IMR-90 (cell line): ENCODE results near the gene COMP. TPM values are rescaled to one million over a fixed set of nuclear protein-coding genes. Genes with fewer than 3 reads are reported as not detected.

ENCODE experiments used
- ATAC-seq: fragments of 200-7000 bp; cut with Tn5 transposase; 2 replicates; pipeline ENCODE4 v1.9.1; 2020; ENCODE audit warnings: low read depth, mild to moderate bottlenecking, moderate library complexity
- BruUV-seq: library from RNA; stranded (reverse); fragments of 400-500 nt; replicated peaks from 2 replicates; lab custom pipeline; 2021; lab: Mats Ljungman, UMichigan
- CTCF ChIA-PET: fragments of 300-600 bp; formaldehyde crosslinking; extraction: SDS; loops from one replicate; lab custom pipeline; 2021; ENCODE audit warnings: antibody characterized with exemption; lab: Yijun Ruan, JAX
- POLR2A ChIA-PET: fragments of 300-600 bp; sonication (Branson Sonifier 250); formaldehyde crosslinking; loops from one replicate; lab custom pipeline; 2022; ENCODE audit warnings: antibody characterized with exemption; ENCODE audit not compliant: unreplicated experiment; lab: Charles Lee
- DNase-seq: peaks from one replicate; pipeline ENCODE4 v3.0.0; 2013
- H2AFZ ChIP-seq: replicated peaks from 2 replicates; pipeline ENCODE3; 2013; ENCODE audit warnings: low read length, mild to moderate bottlenecking; ENCODE audit not compliant: poor library complexity
- H2AK5ac ChIP-seq: 2 replicates; pipeline ENCODE4 v1.6.1; 2013; ENCODE audit warnings: low read depth, low read length, inconsistent platforms
- H2AK9ac ChIP-seq: replicated peaks from 2 replicates; pipeline ENCODE3; 2013; ENCODE audit warnings: mild to moderate bottlenecking, low read depth, low read length, moderate library complexity; ENCODE audit not compliant: poor library complexity
- H2BK120ac ChIP-seq: 2 replicates; pipeline ENCODE4 v1.6.1; 2013; ENCODE audit warnings: low read depth, low read length, inconsistent platforms
- H2BK15ac ChIP-seq: 3 replicates; pipeline ENCODE4 v1.6.1; 2013; ENCODE audit warnings: low read depth, low read length, inconsistent platforms
- H2BK20ac ChIP-seq: 2 replicates; pipeline ENCODE4 v1.6.1; 2013; ENCODE audit warnings: low read depth, mild to moderate bottlenecking, inconsistent platforms, low read length, moderate library complexity
- H2BK5ac ChIP-seq: 2 replicates; pipeline ENCODE4 v1.6.1; 2013; ENCODE audit warnings: mild to moderate bottlenecking, low read depth, low read length, inconsistent platforms; ENCODE audit not compliant: poor library complexity, severe bottlenecking
- H3K14ac ChIP-seq: replicated peaks from 2 replicates; pipeline ENCODE4 v1.6.1; 2013; ENCODE audit warnings: low read depth, low read length, inconsistent platforms
- H3K18ac ChIP-seq: 2 replicates; pipeline ENCODE4 v1.6.1; 2013; ENCODE audit warnings: low read depth, low read length, control low read depth
- H3K23ac ChIP-seq: 2 replicates; pipeline ENCODE4 v1.6.1; 2013; ENCODE audit warnings: low read depth, low read length, inconsistent platforms
- H3K27ac ChIP-seq: 2 replicates; pipeline ENCODE4 v1.5.1; 2013; ENCODE audit warnings: mild to moderate bottlenecking, control low read depth, low read length; ENCODE audit not compliant: insufficient read depth
- H3K27me3 ChIP-seq: 2 replicates; pipeline ENCODE4 v1.6.1; 2013; ENCODE audit warnings: low read length; ENCODE audit not compliant: control insufficient read depth, insufficient read depth
- H3K36me3 ChIP-seq: 2 replicates; pipeline ENCODE4 v1.6.1; 2013; ENCODE audit warnings: low read length, mixed read lengths; ENCODE audit not compliant: control insufficient read depth, insufficient read depth
- H3K4ac ChIP-seq: 2 replicates; pipeline ENCODE4 v1.6.1; 2013; ENCODE audit warnings: low read depth, low read length, inconsistent platforms
- H3K4me1 ChIP-seq: 2 replicates; pipeline ENCODE4 v1.6.1; 2013; ENCODE audit warnings: low read length, mixed read lengths; ENCODE audit not compliant: control insufficient read depth, insufficient read depth
- H3K4me2 ChIP-seq: 2 replicates; pipeline ENCODE4 v1.6.1; 2013; ENCODE audit warnings: low read depth, mild to moderate bottlenecking, control low read depth, low read length, moderate library complexity
- H3K4me3 ChIP-seq: 2 replicates; pipeline ENCODE4 v1.5.1; 2013; ENCODE audit warnings: low read depth, mild to moderate bottlenecking, control low read depth, low read length, moderate library complexity; ENCODE audit not compliant: insufficient read depth
- H3K56ac ChIP-seq: 2 replicates; pipeline ENCODE4 v1.6.1; 2013; ENCODE audit warnings: low read length, inconsistent platforms; ENCODE audit not compliant: insufficient read depth; ENCODE audit errors: extremely low read depth
- H3K79me1 ChIP-seq, 2 experiments: 2 replicates each; pipeline ENCODE4 v1.6.1; 2013; ENCODE audit warnings: low read length in 2 of 2, inconsistent platforms in 1 of 2, low read depth in 1 of 2
- H3K9ac ChIP-seq: 2 replicates; pipeline ENCODE4 v1.6.1; 2013; ENCODE audit warnings: low read depth, low read length, control low read depth
- H3K9me1 ChIP-seq: 2 replicates; pipeline ENCODE4 v1.6.1; 2013; ENCODE audit warnings: low read length, inconsistent platforms; ENCODE audit not compliant: insufficient read depth
- H3K9me3 ChIP-seq: 2 replicates; pipeline ENCODE4 v1.6.1; 2013; ENCODE audit warnings: low read length; ENCODE audit not compliant: control insufficient read depth, insufficient read depth
- H4K20me1 ChIP-seq: 2 replicates; pipeline ENCODE4 v1.6.1; 2013; ENCODE audit warnings: low read length, inconsistent platforms; ENCODE audit not compliant: insufficient read depth
- H4K5ac ChIP-seq: 2 replicates; pipeline ENCODE4 v1.6.1; 2013; ENCODE audit warnings: mild to moderate bottlenecking, low read depth, low read length, control low read depth
- H4K8ac ChIP-seq, 2 experiments: 2 replicates each; pipeline ENCODE4 v1.6.1; 2013; ENCODE audit warnings: low read depth in 2 of 2, low read length in 2 of 2, control low read depth in 1 of 2, inconsistent platforms in 1 of 2
- H4K91ac ChIP-seq: 2 replicates; pipeline ENCODE4 v1.6.1; 2013; ENCODE audit warnings: low read depth, low read length, inconsistent platforms; ENCODE audit not compliant: insufficient read depth
- BHLHE40 ChIP-seq: fragments of 150-350 bp; IDR thresholded peaks from 2 replicates; pipeline ENCODE4 v1.6.1; 2016; ENCODE audit warnings: mild to moderate bottlenecking, low read depth, low read length
- CEBPB ChIP-seq: IDR thresholded peaks from 2 replicates; pipeline ENCODE4 v1.6.1; 2012; ENCODE audit warnings: low read depth, low read length, improper control_type of control experiment
- CHD1 ChIP-seq: IDR thresholded peaks from 2 replicates; pipeline ENCODE4 v1.6.1; 2012; ENCODE audit warnings: low read depth, low read length, improper control_type of control experiment
- CTCF ChIP-seq: conservative IDR thresholded peaks from 2 replicates; pipeline ENCODE4 v1.5.1; 2012; ENCODE audit warnings: mild to moderate bottlenecking, low read depth, low read length, improper control_type of control experiment
- ELK1 ChIP-seq: fragments of 150-350 bp; IDR thresholded peaks from 2 replicates; pipeline ENCODE4 v1.6.1; 2016; ENCODE audit warnings: low read depth, mild to moderate bottlenecking, low read length, moderate library complexity, borderline replicate concordance
- FOS ChIP-seq: fragments of 150-350 bp; IDR thresholded peaks from 2 replicates; pipeline ENCODE4 v1.6.1; 2016; ENCODE audit warnings: low read depth, low read length
- RAD21 ChIP-seq: IDR thresholded peaks from 2 replicates; pipeline ENCODE4 v1.6.1; 2012; ENCODE audit warnings: low read length, improper control_type of control experiment
- RCOR1 ChIP-seq: IDR thresholded peaks from 2 replicates; pipeline ENCODE4 v1.6.1; 2012; ENCODE audit warnings: mild to moderate bottlenecking, low read length, improper control_type of control experiment; ENCODE audit not compliant: insufficient replicate concordance
- RFX5 ChIP-seq: IDR thresholded peaks from 2 replicates; pipeline ENCODE4 v1.8.0; 2012; ENCODE audit warnings: low read depth, mild to moderate bottlenecking, low read length, moderate library complexity
- SMC3 ChIP-seq: fragments of 150-350 bp; IDR thresholded peaks from 2 replicates; pipeline ENCODE4 v1.6.1; 2016; ENCODE audit warnings: low read depth, mild to moderate bottlenecking, antibody characterized with exemption, low read length, moderate library complexity
- WGBS, 2 experiments: methylation state at CpG; one replicate each; pipeline versions ENCODE4 v1.1.5 to v1.1.7; 2013; ENCODE audit warnings: missing lambda C conversion rate in 2 of 2; ENCODE audit not compliant: insufficient read length in 1 of 2; ENCODE audit errors: extremely low coverage in 2 of 2; 5-methylcytosine and 5-hydroxymethylcytosine counted together
- dilution Hi-C: fragments of 300-500 bp; cut with HindIII; formaldehyde crosslinking; loops from one replicate; pipeline ENCODE4 v1.14.3; 2018; ENCODE audit warnings: low sequenced_read_pairs; ENCODE audit not compliant: unreplicated experiment
- in situ Hi-C: fragments of 300-500 bp; cut with MboI; formaldehyde crosslinking; loops from 3 replicates; pipeline ENCODE4 v1.14.3; 2019; ENCODE audit warnings: low sequenced_read_pairs, inconsistent platforms, mixed read lengths
- intact Hi-C: fragments of 100-400 bp; cut with micrococcal nuclease; formaldehyde crosslinking; loops from 2 replicates; pipeline ENCODE4 v1.10.0; 2022
- polyA plus RNA-seq, 3 experiments: library from polyadenylated mRNA; depleted of rRNA; stranded (reverse); fragments of >200 nt; gene quantifications; 2 replicates each; pipeline ENCODE4 v1.2.3, GENCODE V29; 2012; ENCODE audit warnings: low replicate concordance in 1 of 3
- total RNA-seq: library from RNA; depleted of rRNA; stranded (reverse); fragments of >200 nt; gene quantifications from 2 replicates; pipeline ENCODE4 v1.2.3, GENCODE V29; 2012

The COMP gene
- total and polyA plus RNA-seq, 2 of the 4 experiments (the other 2 are of a cell fraction), result under 0.01 to 0.43 TPM

GRCh38 chr19:18770663-18771327 is 20.3 kb downstream of the COMP start:
- 83% methylated on average over 7 of the region's 13 CpGs; no CpG with 5 or more reads in 1 of the 2 experiments for WGBS, 2 experiments

More at GRCh38 chr19:18770663-18771327, 20.3 kb downstream of the COMP start:
- H2AK5ac ChIP-seq, result no peak overlapping the region
- H3K79me1 ChIP-seq, result no peaks in the 10 kb centered on the region
- no peak overlapping the region for H2BK120ac ChIP-seq
- ChIA-PET POLR2A (no interaction called here), CTCF (interaction anchor here (0.7 kb wide), 1 partner anchor 9 kb away, joined by 3 read pairs; no protein-coding TSS in a partner anchor)
- no peaks in the 10 kb centered on the region for H3K27me3 ChIP-seq
- no peak for ATAC-seq
- BruUV-seq, result no TSS peak
- dilution Hi-C loops, result no loop called here
- H4K91ac ChIP-seq, result no peak overlapping the region
- in situ Hi-C loops, result no loop called here
- no peak overlapping the region for H3K27ac ChIP-seq
- intact Hi-C loops, result no loop called here
- H2BK15ac ChIP-seq, result no peak overlapping the region
- H3K4me1 ChIP-seq, result peaks cover 2% of the 10 kb centered on the region; the same call in 1 of the 2 replicates
- H3K36me3 ChIP-seq, result no peaks in the 10 kb centered on the region; the same call in 1 of the 2 replicates
- no peak overlapping the region for H4K8ac ChIP-seq
- no peak overlapping the region for H3K4ac ChIP-seq
- no peak overlapping the region for H3K4me3 ChIP-seq
- no peak overlapping the region for H3K23ac ChIP-seq
- no peaks in the 10 kb centered on the region for H3K9me3 ChIP-seq
- no peak overlapping the region for H2AFZ ChIP-seq
- no peak overlapping the region for H3K4me2 ChIP-seq
- no peak overlapping the region for H2AK9ac ChIP-seq
- no peak overlapping the region for H3K9ac ChIP-seq
- no peak overlapping the region for H2BK20ac ChIP-seq
- H4K5ac ChIP-seq, result no peak overlapping the region
- TF ChIP-seq RCOR1 (no peak), ELK1 (no peak), BHLHE40 (no peak), RFX5 (no peak), RAD21 (no peak), SMC3 (no peak), CTCF (no peak), CHD1 (no peak), CEBPB (no peak), FOS (no peak)
- H3K56ac ChIP-seq, result no peak overlapping the region
- no peak overlapping the region for H3K14ac ChIP-seq
- no peak for DNase-seq
- no peak overlapping the region for H2BK5ac ChIP-seq
- H3K9me1 ChIP-seq, result peaks cover 4% of the 10 kb centered on the region; the same call in 1 of the 2 replicates
- H3K18ac ChIP-seq, result no peak overlapping the region
- H4K20me1 ChIP-seq, result peaks cover 10% of the 10 kb centered on the region
